PFSK-1 (cell line): ENCODE results near the gene GOSR1.

Source experiments
- FOXP2 ChIP-seq: optimal IDR thresholded peaks from 2 replicates; pipeline ENCODE3; 2011; ENCODE audit warnings: borderline replicate concordance, control low read depth, inconsistent platforms; ENCODE audit not compliant: insufficient read depth; ENCODE audit errors: extremely low read length, extremely low read depth
- POLR2AphosphoS5 ChIP-seq: IDR thresholded peaks from 2 replicates; pipeline ENCODE4 v1.6.1; 2012; ENCODE audit warnings: low read depth, mild to moderate bottlenecking, control low read depth, low read length, moderate library complexity
- REST ChIP-seq, 2 experiments: IDR thresholded peaks; 2 replicates each; pipeline versions ENCODE4 v1.6.1 to v1.8.0; 2011 to 2012; ENCODE audit warnings: low read depth in 2 of 2, low read length in 2 of 2, control low read depth in 1 of 2, inconsistent platforms in 1 of 2, mild to moderate bottlenecking in 1 of 2, moderate library complexity in 1 of 2; ENCODE audit not compliant: insufficient read depth in 1 of 2
- SIN3A ChIP-seq: IDR thresholded peaks from 2 replicates; pipeline ENCODE4 v1.6.1; 2012; ENCODE audit warnings: mild to moderate bottlenecking, low read length, moderate library complexity, borderline replicate concordance; ENCODE audit not compliant: insufficient read depth
- TAF1 ChIP-seq: IDR thresholded peaks from 2 replicates; pipeline ENCODE4 v1.6.1; 2012; ENCODE audit warnings: low read length, control low read depth, borderline replicate concordance; ENCODE audit not compliant: insufficient read depth

Gene GOSR1

DNA sequence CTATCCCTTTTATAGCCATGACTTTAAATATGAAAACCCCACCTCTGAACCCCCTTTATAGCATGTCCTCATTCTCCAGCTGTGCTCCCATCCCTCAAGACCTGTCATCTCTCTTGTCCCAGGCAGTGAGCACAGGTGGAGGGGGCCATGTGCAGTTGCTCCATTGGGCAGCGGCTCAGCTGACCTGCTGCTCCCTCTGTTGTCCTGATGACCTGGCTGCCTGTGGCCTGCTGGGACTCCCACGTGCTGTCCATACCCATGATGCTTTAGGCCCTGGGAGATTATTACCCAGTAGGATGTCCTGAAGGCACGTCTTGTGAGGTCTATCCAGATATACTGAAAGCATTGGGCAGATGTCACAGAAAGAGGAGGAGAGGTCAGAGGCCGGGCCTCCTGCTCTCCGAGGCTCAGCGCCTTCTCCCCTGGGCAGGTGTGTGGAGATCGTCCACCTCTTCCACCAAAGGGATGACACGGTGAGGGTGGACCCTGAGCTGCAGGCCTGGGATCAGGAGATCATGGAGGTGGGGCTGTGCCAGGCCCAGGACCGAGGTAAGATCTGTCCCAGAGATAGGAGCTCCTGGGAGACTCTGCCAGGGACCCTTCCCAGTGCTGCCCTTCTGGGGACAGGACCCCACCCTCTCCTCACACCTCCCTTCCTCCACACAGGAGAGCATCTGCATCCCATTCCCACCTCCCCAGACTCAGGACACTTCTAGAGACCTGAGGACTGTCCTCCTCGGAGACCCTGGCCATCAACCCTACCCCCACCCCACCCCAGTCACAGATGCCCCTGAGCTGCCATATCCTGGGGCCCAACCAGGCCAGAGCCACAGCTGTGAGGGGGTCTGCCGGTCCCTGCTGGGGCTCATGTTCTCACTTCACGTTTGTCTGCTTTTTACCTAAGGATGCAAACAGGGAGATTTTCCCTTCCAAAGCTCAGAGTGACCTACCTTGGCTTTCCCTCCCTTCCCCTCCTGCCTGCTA is 58.0 kb downstream of the GOSR1 start:
- TF ChIP-seq POLR2AphosphoS5 (no peak), TAF1 (no peak), REST (IDR thresholded peaks at IDR 0.05; ENCODE audit: insufficient read depth in 1 of 2, low read depth in 2 of 2, low read length in 2 of 2) (no peak), SIN3A (no peak), FOXP2 (no peak)

GRCh38 chr17:30541802-30542201 is 64.6 kb downstream of the GOSR1 start:
- TF ChIP-seq POLR2AphosphoS5: no peak
- no peak for TF ChIP-seq TAF1
- no peak for TF ChIP-seq FOXP2
- no peak for TF ChIP-seq REST (IDR thresholded peaks at IDR 0.05; ENCODE audit: insufficient read depth in 1 of 2, low read depth in 2 of 2, low read length in 2 of 2)
- TF ChIP-seq SIN3A: no peak

- TF ChIP-seq FOXP2 (no peak), SIN3A (no peak), REST (IDR thresholded peaks at IDR 0.05; ENCODE audit: insufficient read depth in 1 of 2, low read depth in 2 of 2, low read length in 2 of 2) (no peak), TAF1 (no peak), POLR2AphosphoS5 (no peak)
Measured at GRCh38 chr17:30543456-30543855, 66.2 kb downstream of the GOSR1 start.

DNA sequence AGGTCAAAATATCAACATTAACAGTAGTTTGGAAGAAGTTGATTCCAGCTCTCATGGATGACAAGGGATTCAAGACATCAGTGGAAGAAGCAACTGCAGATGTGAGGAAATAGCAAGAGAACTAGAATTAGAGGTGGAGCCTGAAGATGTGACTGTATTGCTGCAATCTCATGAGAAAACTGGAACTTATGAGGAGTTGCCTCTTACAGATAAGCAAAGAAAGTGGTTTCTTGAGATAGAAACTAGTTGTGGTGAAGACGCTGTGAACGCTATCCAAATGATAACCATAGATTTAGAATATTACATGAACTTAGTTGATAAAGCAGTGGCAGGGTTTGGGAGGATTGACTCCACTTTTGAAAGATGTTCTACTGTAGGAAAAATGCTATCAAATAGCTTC is 67.8 kb downstream of the GOSR1 start:
- TF ChIP-seq SIN3A (no peak), POLR2AphosphoS5 (no peak), TAF1 (no peak), REST (IDR thresholded peaks at IDR 0.05; ENCODE audit: insufficient read depth in 1 of 2, low read depth in 2 of 2, low read length in 2 of 2) (no peak), FOXP2 (no peak)
